ENCODE results near the gene SLC39A13.

DNA sequence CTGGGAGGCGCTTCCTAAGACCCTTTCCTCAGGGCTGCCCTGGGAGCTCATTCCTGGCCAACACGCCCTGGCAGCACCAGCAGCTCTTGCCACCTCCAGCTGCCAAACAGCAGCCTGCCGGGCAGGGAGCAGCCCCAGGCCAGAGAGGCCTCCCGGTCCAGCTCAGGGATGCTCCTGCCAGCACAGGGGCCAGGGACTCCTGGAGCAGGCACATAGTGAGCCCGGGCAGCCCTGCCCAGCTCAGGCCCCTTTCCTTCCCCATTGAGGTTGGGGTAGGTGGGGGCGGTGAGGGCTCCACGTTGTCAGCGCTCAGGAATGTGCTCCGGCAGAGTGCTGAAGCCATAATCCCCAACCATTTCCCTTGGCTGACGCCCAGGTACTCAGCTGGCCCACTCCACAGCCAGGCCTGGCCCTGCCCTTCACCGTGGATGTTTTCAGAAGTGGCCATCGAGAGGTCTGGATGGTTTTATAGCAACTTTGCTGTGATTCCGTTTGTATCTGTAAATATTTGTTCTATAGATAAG, 7.6 kb downstream of the SLC39A13 start:
- no peak for TF ChIP-seq EZH2 (IDR thresholded peaks at IDR 0.05; ENCODE audit: insufficient read depth, poor library complexity, severe bottlenecking)
- no peak for TF ChIP-seq EZH2phosphoT487 (IDR thresholded peaks at IDR 0.05; ENCODE audit: insufficient read depth, low read depth)

Data from GM23248 (cell line).